SU-DHL-6 (cell line): ENCODE data around the gene B4GALT5.
A peak's percentile ranks its signal among the peaks of the same experiment; 100 is the strongest.
"Not testable (repeated sequence)": the region's sequence is repeated elsewhere in the genome, so short reads cannot be mapped to it uniquely, and the experiment has no call there.

ENCODE experiments used
- H2AFZ ChIP-seq: fragments of 200-600 bp; sonication (generic); 2 replicates; pipeline ENCODE4 v1.6.1; 2014; ENCODE audit warnings: low read depth, mild to moderate bottlenecking, moderate library complexity, mixed read lengths, antibody characterized with exemption, low read length; ENCODE audit not compliant: severe bottlenecking
- H3F3A ChIP-seq: fragments of 200-600 bp; shearing (Covaris generic); 2 replicates; pipeline ENCODE4 v1.6.0; 2016; ENCODE audit warnings: antibody characterized with exemption, mild to moderate bottlenecking; ENCODE audit not compliant: insufficient read depth
- H3K27ac ChIP-seq: fragments of 200-600 bp; sonication (generic); 2 replicates; pipeline ENCODE4 v1.5.1; 2016; ENCODE audit warnings: low read depth, mild to moderate bottlenecking, low read length, moderate library complexity, mixed read lengths
- H3K27me3 ChIP-seq: fragments of 200-600 bp; sonication (generic), shearing (Covaris generic); 2 replicates; pipeline ENCODE4 v1.6.0; 2014; ENCODE audit warnings: mild to moderate bottlenecking, low read length
- H3K36me3 ChIP-seq: fragments of 200-600 bp; sonication (generic); 2 replicates; pipeline ENCODE4 v1.6.1; 2014; ENCODE audit warnings: mild to moderate bottlenecking, low read length, mixed read lengths
- H3K4me2 ChIP-seq: fragments of 300-600, 200-600 bp; shearing (Covaris generic), sonication (generic); 2 replicates; pipeline ENCODE4 v1.6.0; 2014; ENCODE audit warnings: low read length, low read depth, mild to moderate bottlenecking; ENCODE audit not compliant: poor library complexity, severe bottlenecking
- H3K4me3 ChIP-seq: fragments of 200-600 bp; sonication (generic); 2 replicates; pipeline ENCODE4 v1.5.1; 2014; ENCODE audit warnings: antibody characterized with exemption, low read length, mild to moderate bottlenecking, mixed read lengths; ENCODE audit not compliant: insufficient read depth, poor library complexity, severe bottlenecking
- H3K79me2 ChIP-seq: fragments of 200-600 bp; sonication (generic); 2 replicates; pipeline ENCODE4 v1.6.1; 2014; ENCODE audit warnings: mild to moderate bottlenecking, low read length, moderate library complexity; ENCODE audit not compliant: insufficient read depth
- H3K9ac ChIP-seq: fragments of 200-600 bp; sonication (generic); 2 replicates; pipeline ENCODE4 v1.7.0; 2014; ENCODE audit warnings: mild to moderate bottlenecking, low read length
- H3K9me2 ChIP-seq: fragments of 200-600 bp; sonication (generic); replicated peaks from 2 replicates; pipeline ENCODE4 v1.6.1; 2014; ENCODE audit warnings: low read length; ENCODE audit not compliant: insufficient read depth
- H3K9me3 ChIP-seq: fragments of 200-600 bp; sonication (generic); 2 replicates; pipeline ENCODE4 v1.6.1; 2014; ENCODE audit warnings: low read length, mixed read lengths; ENCODE audit not compliant: insufficient read depth
- H4K20me1 ChIP-seq: fragments of 200-600 bp; sonication (generic); 2 replicates; pipeline ENCODE4 v1.6.1; 2014; ENCODE audit warnings: low read depth, mild to moderate bottlenecking, antibody characterized with exemption, low read length, moderate library complexity, mixed read lengths
- EZH2phosphoT487 ChIP-seq: fragments of 200-600 bp; sonication (generic), shearing (Covaris generic); conservative IDR thresholded peaks from 2 replicates; pipeline ENCODE4 v1.6.1; 2018; ENCODE audit warnings: mild to moderate bottlenecking, antibody characterized with exemption, low read length, moderate library complexity, mixed read lengths
- TF ChIP-seq, protein P1 (sequence below): fragments of 200-600 bp; sonication (generic); IDR thresholded peaks from one replicate; pipeline ENCODE4 v1.5.1; 2017; ENCODE audit warnings: antibody characterized with exemption, mild to moderate bottlenecking, low read length, moderate library complexity; ENCODE audit not compliant: insufficient read depth, poor library complexity, severe bottlenecking

Gene B4GALT5

GRCh38 chr20:49616154-49617007, 97.3 kb downstream of the B4GALT5 start:
- Histone ChIP-seq H3K27me3 (no peaks in the 10 kb centered on the region), H3F3A (peaks cover 21% of the 10 kb centered on the region), H3K9ac (no peak overlapping the region), H3K36me3 (no peaks in the 10 kb centered on the region), H3K9me3 (no peaks in the 10 kb centered on the region; the same call in 1 of the 2 replicates), H2AFZ (no peak overlapping the region), H3K4me2 (no peak overlapping the region), H3K27ac (peak overlapping the region; percentile 9; the same call in 1 of the 2 replicates), H3K4me3 (no peak overlapping the region), H4K20me1 (no peaks in the 10 kb centered on the region), H3K79me2 (no peaks in the 10 kb centered on the region), H3K9me2 (no peaks in the 10 kb centered on the region)
- no peak for TF ChIP-seq EZH2phosphoT487
- TF ChIP-seq, protein P1, sequence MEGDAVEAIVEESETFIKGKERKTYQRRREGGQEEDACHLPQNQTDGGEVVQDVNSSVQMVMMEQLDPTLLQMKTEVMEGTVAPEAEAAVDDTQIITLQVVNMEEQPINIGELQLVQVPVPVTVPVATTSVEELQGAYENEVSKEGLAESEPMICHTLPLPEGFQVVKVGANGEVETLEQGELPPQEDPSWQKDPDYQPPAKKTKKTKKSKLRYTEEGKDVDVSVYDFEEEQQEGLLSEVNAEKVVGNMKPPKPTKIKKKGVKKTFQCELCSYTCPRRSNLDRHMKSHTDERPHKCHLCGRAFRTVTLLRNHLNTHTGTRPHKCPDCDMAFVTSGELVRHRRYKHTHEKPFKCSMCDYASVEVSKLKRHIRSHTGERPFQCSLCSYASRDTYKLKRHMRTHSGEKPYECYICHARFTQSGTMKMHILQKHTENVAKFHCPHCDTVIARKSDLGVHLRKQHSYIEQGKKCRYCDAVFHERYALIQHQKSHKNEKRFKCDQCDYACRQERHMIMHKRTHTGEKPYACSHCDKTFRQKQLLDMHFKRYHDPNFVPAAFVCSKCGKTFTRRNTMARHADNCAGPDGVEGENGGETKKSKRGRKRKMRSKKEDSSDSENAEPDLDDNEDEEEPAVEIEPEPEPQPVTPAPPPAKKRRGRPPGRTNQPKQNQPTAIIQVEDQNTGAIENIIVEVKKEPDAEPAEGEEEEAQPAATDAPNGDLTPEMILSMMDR: no peak

- Histone ChIP-seq H3K36me3 (no peaks in the 10 kb centered on the region), H3K9ac (no peak overlapping the region), H3K4me3 (no peak overlapping the region), H4K20me1 (no peaks in the 10 kb centered on the region), H3K27me3 (no peaks in the 10 kb centered on the region), H3F3A (peaks cover 14% of the 10 kb centered on the region), H3K9me3 (no peaks in the 10 kb centered on the region), H3K4me2 (no peak overlapping the region), H2AFZ (no peak overlapping the region), H3K79me2 (no peaks in the 10 kb centered on the region), H3K27ac (no peak overlapping the region), H3K9me2 (no peaks in the 10 kb centered on the region)
- TF ChIP-seq EZH2phosphoT487: no peak
- TF ChIP-seq, protein P1: no peak
Measured at GRCh38 chr20:49615401-49616153, 98.1 kb downstream of the B4GALT5 start.

GRCh38 chr20:49615051-49615400, 98.7 kb downstream of the B4GALT5 start:
- not testable (repeated sequence) for H3K4me2 ChIP-seq, H3K9me2 ChIP-seq, H3K27me3 ChIP-seq, H3K27ac ChIP-seq, H3K36me3 ChIP-seq, H4K20me1 ChIP-seq, H3K9ac ChIP-seq, H3F3A ChIP-seq, H3K9me3 ChIP-seq, H2AFZ ChIP-seq, H3K79me2 ChIP-seq, H3K4me3 ChIP-seq
